Midbrain (tissue), 1 donor: ENCODE data around the gene MAP4K3.
A peak's percentile ranks its signal among the peaks of the same experiment; 100 is the strongest.

ENCODE experiments used
- DNase-seq: peaks from one replicate; lab custom pipeline; 2025; lab: John Stamatoyannopoulos, UW

The MAP4K3 gene

DNA sequence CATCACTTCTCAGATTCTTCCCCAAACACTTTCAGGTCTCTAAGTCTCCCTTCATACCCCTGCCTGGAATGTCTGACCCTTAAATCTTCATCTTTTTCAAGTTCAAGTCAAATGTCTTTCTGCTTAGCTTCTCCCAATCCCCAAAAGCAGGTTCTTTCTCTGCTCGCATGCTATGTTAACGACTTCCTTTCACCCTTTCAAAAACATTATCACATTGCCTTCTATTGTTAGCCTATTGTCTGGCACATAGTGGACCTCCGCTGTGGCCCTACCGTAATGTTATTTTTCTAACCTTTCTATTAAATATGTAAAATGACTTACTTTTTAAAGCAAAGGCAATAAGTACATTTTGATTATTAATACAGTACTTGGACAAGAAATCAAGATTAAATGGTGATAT lies 195.5 kb downstream of the MAP4K3 start:
- DNase-seq = no peak

DNA sequence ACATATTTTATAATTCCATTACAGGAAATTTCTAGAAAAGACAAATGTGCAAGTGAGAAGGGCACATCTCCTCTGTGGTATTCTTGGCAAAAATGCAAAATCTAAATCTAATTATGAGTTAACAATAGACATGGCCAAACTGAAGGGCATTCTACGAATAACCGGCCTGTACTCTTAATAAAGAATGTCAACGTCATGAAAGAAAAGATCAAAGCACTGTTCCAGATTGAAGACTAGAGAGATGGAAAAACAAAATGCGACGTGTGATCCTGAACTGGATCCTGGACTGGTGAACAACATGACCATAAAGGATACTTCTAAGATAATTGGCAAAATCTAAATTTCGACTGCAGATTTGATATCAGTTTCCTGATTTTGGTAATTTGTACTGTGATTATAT lies 196.3 kb downstream of the MAP4K3 start:
- DNase-seq = no peak

DNA sequence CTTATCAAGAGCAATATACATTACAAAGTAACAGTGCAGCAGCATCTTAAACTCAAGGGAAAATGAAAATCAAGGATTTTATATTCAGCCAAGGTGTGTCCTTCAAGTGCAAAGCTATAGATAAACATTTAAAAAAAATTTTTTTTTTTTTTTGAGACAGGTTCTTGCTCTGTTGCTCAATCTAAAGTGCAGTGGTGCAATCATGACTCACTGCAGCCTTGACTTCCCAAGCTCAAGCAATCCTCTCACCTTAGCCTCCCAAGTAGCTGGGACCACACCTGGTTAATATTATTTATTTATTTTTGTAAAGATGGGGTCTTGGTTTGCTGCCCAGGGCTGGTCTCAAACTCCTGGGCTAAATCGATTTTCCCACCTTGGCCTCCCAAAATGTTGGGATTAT lies 202.3 kb downstream of the MAP4K3 start:
- no peak for DNase-seq

DNA sequence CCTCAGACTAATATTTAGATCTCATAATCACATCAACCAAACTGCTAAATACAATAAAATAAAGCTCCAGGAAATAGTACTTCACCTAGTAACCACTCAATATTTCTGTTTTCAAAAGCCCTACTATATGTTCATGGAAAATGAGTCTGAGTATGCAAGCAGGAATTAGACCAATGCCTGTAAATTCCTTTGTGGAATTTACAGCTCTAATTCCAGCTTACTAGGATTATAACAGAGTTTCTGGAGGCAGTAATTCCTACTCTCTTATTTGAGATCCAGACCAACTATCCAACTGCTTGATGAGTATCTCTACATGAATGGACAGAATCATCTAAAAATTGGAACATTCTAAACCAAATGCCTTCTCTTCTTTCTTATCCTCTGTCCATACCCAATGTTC lies 204.9 kb downstream of the MAP4K3 start:
- no peak for DNase-seq

DNA sequence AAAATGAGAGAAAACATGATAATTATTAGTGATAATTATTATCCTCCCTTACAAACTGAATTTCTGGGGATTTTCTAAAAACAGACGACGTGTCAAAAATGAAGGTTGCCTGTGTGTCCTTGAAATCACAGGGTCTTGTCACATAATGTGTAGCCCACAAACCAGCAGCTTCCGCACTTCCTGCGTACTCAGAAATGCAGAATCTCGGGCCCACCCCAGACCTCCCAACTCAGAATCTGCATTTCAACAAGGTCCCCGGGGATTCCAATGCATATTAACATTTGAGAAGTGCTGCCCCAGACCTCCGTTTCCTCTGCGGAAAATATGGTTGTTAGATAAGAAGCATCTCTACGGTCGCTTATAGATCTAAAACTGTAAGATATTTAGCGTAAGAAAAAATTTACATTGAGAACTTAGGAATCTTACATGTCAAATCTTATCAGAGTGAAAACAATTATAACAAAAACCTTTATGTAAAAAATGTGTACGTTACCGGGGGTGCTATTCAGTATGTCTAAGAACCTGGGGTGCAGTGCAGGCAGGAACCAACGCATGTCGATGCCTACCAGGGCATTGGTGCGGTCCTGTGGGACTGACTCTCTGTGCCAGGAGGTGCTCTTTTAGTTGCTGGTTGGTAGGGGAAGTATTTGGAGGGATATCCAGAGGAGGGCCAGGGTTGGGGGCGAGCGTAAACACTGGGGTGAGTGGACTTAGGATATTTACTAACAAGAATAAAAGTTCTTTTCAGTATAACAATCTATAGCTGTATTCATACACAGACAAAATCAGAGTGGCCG lies 208.5 kb downstream of the MAP4K3 start:
- no peak for DNase-seq

DNA sequence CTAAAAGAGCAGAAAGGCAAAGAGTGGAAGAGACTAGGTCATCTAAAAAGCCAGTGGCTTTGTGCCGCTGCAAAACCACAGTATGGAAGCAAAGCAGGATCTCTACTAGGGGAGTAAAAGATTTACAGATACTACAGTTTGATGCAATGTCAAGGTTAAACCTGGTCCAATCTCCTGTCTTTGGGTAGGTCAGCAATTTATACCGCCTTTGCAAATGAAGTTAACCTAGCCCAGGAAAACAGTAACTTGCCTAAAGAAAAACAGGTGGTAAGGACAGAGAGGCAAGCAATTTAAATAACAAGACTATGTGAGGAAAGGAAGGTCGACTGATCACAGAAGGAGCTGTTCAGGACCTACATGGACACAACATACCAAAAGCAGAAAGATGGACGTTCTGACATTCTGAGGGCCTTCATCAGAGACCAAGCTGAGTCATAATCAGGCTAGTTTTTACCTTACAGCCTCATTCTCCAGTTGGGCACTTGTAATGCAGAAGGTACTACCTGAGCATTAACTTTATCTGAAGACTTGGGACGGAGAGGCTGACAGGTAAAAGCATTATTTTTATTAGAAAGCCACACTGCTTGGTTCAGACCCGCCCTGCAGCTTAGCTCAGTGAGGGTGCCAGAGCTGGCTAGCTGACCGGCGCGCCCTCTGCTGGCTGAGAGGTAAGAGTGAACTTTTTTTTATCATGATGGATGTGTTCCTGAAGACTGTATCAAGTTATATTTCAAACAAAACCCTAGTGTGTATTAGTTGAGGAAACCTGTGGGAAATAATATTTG lies 209.3 kb downstream of the MAP4K3 start:
- DNase-seq = peak; percentile 83

DNA sequence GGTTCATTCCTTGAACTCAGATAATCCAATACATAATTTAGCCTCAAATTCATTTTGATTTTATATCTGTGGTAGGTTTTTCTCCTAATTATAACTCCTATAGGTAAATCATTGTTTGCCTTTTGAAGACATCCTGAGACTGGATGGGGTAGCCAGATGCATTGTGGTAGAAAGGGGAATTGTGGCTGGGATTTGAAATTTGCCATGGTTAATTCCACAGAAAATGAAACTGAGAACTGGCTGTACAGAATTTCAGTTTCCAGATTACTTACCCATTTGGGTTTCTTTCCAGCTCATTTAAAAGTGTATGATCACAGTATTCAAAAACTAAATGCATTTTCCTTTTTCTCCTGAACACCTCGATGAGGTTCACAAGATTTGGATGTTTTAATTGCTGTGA lies 211.5 kb downstream of the MAP4K3 start:
- no peak for DNase-seq

DNA sequence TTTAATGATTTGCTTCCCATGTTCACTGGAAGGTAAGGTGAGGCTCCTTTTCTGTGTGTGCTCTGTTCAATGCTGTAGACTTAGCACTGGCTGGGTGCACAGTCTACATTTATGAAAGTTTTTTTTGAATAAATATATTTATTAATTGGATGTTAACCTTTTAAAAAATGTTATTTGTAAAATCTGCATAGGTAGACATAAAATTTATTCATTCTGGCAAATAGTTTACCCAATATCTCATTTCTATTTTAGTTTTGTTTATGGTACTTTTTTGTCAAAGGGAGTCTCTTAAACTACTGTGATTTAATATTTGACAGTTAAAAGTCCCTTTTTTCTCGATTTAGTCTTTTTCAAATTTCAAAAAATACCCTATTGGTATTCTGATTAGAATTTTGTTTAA lies 213.2 kb downstream of the MAP4K3 start:
- DNase-seq = no peak

DNA sequence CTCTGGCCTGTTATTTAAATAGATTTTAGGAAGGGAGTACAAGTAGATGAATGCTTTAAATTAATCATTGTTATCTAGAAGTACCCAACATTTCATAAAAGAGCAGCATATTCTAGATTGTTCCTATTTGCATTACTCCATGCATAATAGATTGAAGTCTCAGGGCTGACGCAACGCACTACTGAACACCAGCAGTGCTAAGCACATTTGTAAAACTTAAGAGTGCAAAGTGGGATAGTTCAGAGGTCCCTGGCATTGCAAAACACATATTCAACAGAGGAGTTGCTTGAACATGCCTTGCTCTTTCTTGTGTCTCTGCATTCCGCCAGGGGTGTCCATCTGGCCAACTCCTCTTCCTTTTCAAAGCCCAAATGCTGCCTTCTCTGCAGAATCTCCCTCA lies 215.6 kb downstream of the MAP4K3 start:
- no peak for DNase-seq

DNA sequence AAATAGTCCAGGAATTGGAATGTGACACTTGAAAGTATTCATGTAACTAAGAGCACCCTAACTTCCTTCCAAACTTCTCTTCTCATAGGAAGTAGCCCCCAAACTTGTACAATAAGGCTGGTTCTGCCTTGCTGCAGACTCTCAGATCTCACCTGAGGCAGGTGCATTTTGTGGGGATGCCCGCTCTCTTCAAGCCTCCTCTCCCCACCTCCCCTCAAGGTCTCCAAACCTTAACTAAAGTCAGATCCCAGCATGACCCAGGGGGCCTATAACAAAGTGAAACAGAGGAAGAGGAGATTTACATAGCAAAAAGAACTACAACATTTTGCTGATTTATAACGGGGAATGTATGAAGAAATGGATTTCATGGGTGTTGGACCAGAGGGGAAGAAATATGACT lies 216.9 kb downstream of the MAP4K3 start:
- no peak for DNase-seq

DNA sequence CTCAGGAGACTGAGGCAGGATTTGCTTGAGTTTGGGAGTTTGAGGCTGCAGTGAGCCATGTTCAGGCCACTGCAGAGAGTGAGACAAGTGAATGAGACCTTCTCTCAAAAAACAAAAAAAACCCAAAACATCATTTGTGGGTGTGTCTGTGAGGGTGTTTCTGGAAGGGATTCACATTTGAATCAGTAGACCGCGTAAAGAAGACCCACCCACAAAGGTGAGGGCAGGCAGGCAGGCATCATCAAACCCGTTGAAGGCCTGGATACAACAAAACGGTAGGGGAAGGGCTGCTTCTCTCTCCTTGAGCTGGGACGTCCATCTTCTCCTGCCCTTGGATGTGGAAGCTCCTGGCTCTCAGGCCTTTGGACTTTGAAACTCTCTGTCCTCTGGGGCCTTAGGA lies 218.7 kb downstream of the MAP4K3 start:
- DNase-seq = no peak

DNA sequence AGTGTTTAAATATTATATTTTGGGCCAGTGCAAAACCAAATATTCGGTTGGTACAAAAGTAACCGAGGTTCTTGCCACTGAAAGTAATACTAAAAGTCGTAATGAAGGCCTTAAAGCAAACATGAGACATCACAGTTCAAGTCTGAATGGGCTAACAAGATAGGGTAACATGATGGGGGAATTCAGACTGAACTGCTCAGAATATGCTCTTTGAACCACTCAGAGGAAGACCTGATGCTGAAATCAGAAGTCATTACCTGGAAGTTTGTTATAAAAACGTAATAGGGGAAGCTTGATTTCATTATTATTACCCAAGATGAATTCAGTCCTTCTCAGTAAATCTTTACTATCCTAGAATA lies 219.9 kb downstream of the MAP4K3 start:
- no peak for DNase-seq

DNA sequence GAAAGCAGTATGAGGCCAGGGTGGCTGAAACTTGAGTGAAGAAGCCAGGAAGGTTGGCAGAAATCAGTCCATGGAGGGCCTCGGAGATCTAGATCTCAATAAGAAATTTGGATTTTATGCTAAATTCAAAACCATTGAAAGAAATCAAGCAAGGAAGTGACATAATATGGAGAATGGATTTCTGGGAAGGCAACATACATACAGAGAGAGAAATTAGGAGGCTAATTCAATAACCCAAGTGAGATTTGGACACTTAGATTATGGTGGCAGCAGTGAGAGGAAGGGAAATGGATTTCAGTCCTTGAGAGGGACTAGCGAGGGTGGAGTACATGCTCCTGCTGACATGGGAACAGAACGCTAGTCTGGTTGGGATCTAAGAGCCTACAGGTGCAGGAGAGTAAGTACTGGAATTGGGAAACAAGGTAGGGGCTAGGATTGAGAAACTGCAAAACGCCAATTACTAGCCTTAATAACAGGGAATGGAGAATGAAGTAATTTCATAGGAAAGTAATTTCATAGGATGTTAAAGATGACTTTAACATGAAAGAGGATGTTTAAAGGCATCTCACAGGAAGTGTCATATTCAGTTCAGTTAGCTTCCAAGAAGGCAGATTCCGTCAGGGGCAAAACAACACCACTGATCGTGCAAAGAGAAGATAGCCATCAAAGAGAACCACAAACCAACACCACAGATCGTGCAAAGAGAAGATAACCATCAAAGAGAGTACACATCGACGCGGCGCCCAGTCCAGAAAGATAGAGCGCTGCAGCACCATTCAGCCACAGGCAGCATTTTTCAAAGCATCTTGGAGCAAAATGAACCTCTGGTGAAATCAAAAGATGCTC lies 220.5 kb downstream of the MAP4K3 start:
- DNase-seq = no peak

DNA sequence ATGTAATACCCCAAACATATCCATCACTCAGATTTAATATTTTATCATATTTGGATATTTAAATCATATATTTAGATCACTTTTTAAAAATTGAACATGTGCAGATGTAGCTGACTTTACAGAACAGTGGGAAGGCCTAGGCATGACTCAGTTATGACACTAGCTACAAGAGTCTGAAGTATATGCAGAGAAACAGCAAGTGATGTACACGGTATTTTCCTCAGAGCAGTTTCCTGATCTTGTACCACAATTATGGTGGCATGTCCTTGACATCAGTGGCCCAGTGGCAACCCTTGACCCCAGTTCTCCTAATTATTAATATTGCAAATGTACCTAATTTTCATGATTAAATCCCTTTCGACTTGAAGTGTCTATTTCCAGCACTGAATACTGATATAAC lies 221.5 kb downstream of the MAP4K3 start:
- DNase-seq = no peak

DNA sequence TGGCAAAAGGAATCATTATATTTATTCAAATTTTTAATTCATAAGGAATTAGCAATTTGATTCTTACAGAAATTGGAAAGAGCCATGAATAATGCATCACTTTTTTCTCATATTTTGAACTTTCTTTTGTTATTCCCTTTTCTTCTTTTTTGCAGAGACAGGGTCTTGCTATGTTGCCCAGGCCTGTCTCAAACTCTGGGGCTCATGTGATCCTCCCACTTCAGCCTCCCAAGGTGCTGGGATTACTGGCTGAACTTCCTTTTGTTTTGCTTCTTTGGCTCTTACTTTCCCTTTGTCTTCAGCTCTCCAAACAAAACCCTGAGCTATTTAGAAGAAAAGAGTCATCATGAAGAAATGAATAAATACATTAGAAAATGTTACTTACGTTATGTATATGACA lies 224.1 kb downstream of the MAP4K3 start:
- DNase-seq = no peak

DNA sequence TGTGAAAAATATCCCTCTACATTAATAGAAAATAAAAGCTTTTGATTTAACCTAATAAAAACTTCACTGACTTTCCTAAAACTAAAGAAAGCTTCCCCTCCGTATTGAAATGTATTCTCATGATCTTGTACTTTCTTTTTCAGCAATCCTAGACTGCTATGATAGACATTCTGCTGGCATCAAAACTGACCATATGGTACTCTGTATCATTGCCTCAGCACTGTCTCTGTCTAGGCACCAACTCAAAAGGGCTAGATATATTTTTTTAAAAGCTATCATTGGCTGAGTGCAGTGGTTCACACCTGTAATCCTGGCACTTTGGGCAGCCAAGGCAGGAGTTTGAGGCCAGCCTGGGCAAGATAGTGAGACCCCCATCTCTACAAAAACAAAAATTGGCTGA lies 226.2 kb downstream of the MAP4K3 start:
- DNase-seq = no peak

DNA sequence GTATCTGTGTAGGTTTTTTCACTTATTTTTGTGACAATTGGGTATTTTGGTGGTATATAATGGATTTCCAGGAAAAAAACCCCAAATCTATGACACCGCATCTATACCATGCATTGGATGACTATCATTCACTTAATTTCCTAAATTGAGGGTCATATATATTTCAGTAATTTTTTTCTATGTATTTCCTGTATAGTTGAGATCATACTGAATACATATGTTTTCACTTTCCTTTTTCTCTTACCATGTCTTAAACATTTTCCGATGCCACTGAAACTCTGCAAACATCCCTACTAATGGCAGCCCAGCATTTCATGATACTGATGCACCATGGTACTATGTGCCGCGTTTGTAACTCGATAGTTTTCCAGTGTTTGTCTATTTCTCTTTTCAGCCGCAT lies 233.7 kb downstream of the MAP4K3 start:
- DNase-seq = no peak

DNA sequence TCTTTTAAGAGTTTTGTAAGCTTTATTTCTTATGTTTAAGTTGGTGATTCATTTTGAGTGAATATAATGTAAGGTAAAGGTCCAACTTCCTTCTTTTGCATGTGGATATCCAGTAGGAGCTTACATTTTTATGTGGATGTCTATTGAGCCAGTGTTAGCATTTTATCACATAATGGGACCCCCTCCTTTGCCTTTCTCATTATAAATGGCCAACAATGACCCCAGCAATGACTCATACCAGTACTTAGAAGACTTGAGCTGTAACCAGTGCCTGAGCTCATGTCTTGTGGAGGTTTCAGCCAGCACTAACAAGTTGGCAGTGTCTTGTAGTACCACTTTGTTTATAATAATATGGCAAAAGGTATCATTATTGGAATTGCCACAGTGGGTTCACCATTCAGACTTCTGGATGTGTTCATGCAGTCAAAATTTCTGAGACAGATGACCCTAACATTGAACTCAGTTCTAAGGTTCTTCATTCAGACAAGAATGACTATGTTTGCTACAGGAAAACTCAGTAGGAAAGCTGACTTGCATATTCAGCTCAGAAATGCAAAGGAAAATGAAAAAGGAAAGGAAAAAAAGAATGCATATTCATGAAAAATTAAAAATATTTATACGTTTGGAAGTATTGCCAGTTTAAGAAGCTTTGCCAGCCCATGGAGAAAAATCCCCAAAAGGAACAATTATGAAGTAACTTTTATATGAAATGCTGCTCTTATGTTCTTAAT lies 234.3 kb downstream of the MAP4K3 start:
- DNase-seq = no peak
